HG03460 (cell line): ENCODE measurements around the gene CPB2.
A peak's percentile ranks its signal among the peaks of the same experiment; 100 is the strongest.

ENCODE experiments used
- ATAC-seq: cut with Tn5 transposase; IDR thresholded peaks from one replicate; pipeline ENCODE4 v1.9.1; 2021; ENCODE audit not compliant: unreplicated experiment

The CPB2 gene

GRCh38 chr13:46100191-46100815 is 4.5 kb downstream of the CPB2 start:
- ATAC-seq: no peak

GRCh38 chr13:46097663-46098062 is 7.2 kb downstream of the CPB2 start:
- no peak for ATAC-seq

DNA sequence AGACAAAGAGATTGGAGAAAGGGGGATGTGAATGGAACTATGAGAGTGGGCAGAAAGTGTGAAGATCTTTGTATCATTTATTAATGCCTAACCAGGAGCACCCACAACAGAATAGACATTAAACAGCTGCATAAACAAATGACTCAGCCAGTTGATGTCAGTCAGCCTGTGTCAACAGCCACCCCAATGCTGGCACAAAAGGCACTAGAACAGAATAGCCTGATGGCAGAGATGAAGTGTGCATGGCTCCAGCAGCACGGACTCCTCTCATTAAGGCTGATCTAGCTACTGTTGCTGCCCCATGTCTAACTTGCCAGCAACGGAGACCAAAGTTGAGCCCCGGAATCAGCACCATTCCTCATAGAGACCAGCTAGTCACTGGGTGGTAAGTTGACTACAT is 7.8 kb downstream of the CPB2 start:
- no peak for ATAC-seq

- no peak for ATAC-seq
Measured at GRCh38 chr13:46094478-46094877, 10.4 kb downstream of the CPB2 start.

- ATAC-seq: no peak
Measured at GRCh38 chr13:46088821-46089562, 15.8 kb downstream of the CPB2 start.

DNA sequence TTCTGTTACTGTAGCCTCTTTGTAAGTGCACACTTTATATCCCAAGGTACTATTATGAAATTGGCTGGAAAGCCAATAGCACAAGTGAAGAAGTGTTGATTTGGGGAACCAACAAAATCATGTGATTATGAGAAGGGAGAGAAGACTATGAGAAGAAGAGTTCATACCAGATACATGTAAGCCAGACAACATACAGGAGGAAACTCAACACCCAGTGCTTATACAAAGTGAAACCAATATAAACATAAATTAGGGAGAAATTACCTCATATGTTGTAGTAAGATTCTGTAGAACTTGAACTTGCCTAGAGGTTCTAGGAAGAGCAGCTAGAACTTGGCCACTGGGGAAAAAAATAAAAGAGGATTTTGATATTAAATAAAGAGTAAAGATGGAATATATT is 17.4 kb downstream of the CPB2 start:
- ATAC-seq: no peak

DNA sequence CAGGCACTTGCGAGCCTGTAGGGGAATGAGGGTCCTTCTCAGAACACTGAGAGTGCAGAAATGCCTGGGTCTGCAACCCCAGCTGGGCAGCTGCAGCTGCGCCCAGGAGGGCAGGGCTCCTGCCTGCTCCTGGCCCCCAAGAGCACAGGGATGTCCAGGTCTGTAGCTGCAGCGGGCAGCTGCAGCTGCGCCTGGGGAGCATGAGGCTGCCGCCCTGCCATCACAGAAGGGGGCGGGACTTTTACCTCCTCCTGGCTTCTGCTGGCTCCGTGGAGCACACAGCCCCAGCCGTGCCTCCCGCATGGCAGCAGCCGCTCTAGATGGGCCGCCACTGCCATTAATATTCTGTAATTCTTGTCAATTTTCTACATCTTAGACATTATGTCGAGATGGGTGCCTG is 17.8 kb downstream of the CPB2 start:
- ATAC-seq: no peak

GRCh38 chr13:46086421-46086922 is 18.4 kb downstream of the CPB2 start:
- ATAC-seq: no peak

GRCh38 chr13:46085737-46086136 is 19.1 kb downstream of the CPB2 start:
- ATAC-seq: no peak

DNA sequence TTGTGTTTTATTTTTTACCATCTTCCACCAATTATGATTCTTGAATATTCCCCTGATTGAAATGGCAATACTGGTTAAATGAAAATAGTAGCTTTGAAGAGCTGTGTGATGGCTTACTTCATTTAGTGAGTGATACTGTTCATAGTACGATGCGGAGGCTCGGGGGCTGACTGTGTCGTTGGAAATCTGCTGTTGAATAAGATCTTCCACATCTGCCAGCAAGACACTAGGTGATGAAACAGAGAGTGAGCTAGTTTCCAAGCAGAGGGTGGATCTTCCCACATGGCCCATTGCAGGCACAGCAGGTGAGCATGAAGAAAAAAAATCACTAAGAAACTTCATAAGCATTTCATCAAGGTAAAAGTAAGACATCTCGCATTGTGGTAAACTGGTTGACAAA is 22.5 kb downstream of the CPB2 start:
- no peak for ATAC-seq

DNA sequence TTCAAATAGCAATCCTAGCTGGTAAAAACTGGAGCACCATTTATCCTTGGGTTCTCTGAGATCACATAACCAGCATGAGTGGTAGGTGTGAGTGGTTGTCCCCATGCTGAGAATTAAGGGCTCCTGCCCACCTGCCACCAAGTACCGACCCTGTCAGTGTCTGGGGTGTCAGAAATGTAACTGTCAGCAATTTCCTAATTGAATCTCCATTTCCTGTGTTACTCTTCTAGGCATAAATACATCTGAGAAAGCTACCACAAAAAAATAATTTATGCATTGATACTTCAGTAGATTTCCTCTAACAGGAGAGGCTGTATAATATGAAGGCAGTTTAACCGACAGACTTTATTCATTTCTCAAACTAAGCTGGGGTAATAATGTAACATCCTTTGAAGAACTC is 25.1 kb downstream of the CPB2 start:
- no peak for ATAC-seq

GRCh38 chr13:46077265-46077664 is 27.6 kb downstream of the CPB2 start:
- no peak for ATAC-seq

- no peak for ATAC-seq
Measured at GRCh38 chr13:46076827-46077226, 28.0 kb downstream of the CPB2 start.

DNA sequence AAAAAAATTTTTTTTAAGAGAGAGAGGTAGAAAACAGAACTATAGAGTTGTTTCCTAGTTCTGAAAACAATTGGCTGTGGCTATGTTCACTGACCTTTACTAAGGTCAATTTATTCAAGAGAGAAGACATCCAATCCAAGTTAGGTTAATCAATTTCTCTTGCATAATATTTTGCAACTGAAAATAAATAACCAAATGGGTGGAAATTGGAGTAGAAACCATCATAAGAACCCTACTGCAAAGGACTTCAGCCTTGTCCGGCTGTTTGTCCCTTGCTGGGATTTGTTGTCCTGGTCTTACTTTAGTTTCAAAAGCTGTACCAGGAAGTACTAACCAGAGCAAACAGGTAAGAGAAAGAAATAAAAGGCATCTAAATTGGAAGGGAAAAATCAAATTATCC is 29.0 kb downstream of the CPB2 start:
- no peak for ATAC-seq

GRCh38 chr13:46071590-46072249 is 33.1 kb downstream of the CPB2 start:
- peak; percentile 90 for ATAC-seq

DNA sequence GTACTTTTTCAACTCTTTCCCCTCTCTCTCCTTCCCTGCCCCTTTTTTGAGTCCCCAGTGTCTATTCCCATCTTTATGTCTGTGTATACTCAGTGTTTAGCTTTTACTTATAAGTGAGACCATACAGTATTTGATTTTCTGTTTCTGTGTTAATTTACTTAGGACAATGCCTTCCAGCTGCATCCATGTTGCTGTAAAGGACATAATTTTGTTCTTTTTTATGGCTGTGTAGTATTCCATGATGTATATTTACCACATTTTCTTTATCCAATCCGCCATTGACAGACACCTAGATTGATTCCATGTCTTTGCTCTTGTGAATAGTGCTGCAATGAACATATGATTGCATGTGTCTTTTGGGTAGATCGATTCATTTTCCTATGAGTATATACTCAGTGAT is 41.5 kb downstream of the CPB2 start:
- ATAC-seq: no peak

- no peak for ATAC-seq
Measured at GRCh38 chr13:46062185-46062584, 42.6 kb downstream of the CPB2 start.

DNA sequence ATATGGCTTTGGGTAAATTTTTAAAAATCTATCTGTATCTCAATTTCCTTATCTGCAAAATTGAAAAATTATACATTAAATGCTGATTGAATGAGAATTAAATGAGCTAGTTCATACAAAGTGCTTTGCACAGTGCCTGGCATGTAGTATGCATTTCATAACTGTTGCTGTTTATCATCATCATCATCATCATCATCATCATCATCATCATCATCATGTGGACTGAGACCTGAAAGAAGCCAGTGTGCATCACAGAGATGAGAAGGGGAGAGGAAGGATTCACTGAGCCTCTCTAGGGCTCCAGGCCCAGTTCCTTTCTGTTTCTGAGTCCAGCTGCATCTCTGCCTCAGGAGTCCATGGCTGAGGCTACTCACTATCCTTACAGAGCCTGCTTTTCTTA is 45.4 kb downstream of the CPB2 start:
- ATAC-seq: no peak

DNA sequence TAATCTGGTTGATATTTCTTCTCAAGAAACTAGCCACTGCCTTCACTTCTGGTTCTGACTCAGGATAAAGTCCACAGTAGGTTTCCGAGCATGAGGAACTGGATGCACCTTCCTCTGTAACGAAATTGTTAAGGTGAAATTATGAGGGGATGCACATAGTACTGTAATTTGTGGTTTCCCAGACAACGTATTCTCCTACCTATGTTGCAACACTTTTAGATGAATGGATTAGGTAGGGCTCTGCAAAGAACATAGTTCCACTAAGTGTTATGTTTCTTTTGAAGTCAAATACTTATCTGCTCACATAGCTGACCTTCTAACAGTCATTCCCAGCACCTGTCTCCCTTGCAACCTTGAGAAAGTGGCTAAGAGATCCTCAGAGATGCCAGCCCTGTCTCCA is 46.6 kb downstream of the CPB2 start:
- ATAC-seq: no peak

DNA sequence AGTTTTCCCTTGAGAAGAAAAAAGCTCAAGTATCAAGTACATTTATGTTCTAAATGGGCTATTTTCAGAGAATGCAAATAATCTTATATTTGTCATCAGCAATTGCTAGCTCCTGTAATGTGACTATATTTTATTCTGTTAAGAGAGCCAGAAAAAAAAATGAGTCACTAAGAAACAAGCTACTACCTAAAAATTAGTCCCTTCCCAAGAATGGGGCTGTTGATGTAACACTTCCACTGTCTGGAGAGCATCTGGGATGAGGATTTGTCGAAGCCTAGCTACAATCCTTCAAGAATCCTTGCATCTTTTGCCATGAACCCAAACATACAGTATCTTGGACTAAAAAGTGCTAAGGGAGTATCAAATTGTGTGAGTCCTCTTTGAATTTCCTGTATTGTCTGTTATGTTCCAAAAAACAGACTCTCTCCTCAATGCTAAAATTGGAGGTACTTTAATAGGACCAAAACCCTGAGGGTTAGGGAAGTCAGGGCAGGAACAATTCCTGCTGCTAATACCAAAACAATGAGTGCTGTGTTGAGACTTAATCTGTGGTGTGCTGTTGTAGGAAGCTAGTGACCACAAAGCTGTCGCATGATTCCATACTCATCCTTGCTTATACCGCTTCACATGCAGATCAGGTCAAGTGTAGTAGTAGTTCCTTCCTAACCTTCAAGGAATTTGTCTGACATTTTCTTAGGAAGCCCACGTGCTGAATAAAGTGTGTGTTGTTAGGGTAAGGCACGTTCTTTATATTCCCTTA is 47.4 kb downstream of the CPB2 start:
- ATAC-seq: no peak
